Cardiac muscle cell (in vitro differentiated cells and primary cell): ENCODE results near the gene PHF10. TPM values are rescaled to one million over a fixed set of nuclear protein-coding genes. Genes with fewer than 3 reads are reported as not detected.
A peak's percentile ranks its signal among the peaks of the same experiment; 100 is the strongest.

Experiments
- DNase-seq, 2 donors: peaks; one replicate each; pipeline versions ENCODE4 v3.0.0 to v3.0.0-alpha.2; 2010 to 2017; ENCODE audit warnings: low read depth in 1 of 2, low spot score in 1 of 2
- H3K27ac ChIP-seq: fragments of 200-600 bp; sonication (generic); 2 replicates; pipeline ENCODE4 v1.5.1; 2016
- H3K27me3 ChIP-seq: fragments of 200-600 bp; sonication (generic); 2 replicates; pipeline ENCODE4 v1.6.0; 2016; ENCODE audit warnings: control low read depth
- H3K36me3 ChIP-seq: fragments of 200-600 bp; sonication (generic); 2 replicates; pipeline ENCODE4 v1.5.1; 2016; ENCODE audit warnings: control low read depth
- H3K4me1 ChIP-seq: fragments of 200-600 bp; sonication (generic); 2 replicates; pipeline ENCODE4 v1.8.1; 2017; ENCODE audit warnings: low read depth, mild to moderate bottlenecking, mixed run types
- H3K4me3 ChIP-seq: fragments of 200-600 bp; sonication (generic); 2 replicates; pipeline ENCODE4 v1.5.1; 2016; ENCODE audit warnings: mild to moderate bottlenecking
- H3K9me3 ChIP-seq: fragments of 200-600 bp; sonication (generic); 2 replicates; pipeline ENCODE4 v1.5.1; 2017; ENCODE audit warnings: low read depth, mild to moderate bottlenecking, control low read depth
- CTCF ChIP-seq: IDR thresholded peaks from 2 replicates; pipeline ENCODE4 v1.5.1; 2012; ENCODE audit warnings: low read depth, mild to moderate bottlenecking, low read length
- polyA plus RNA-seq: library from polyadenylated mRNA; unstranded; fragments of >200 nt; fragmentation: Nextera tagmentation; extraction: Ambion mirVana; gene quantifications from 2 replicates; pipeline ENCODE4 v1.2.1, GENCODE V29; 2016
- total RNA-seq: library from RNA; depleted of rRNA; stranded (reverse); fragments of >200 nt; gene quantifications from 2 replicates; pipeline ENCODE4 v1.2.3, GENCODE V29; 2016

The PHF10 gene
- total and polyA plus RNA-seq, 2 experiments from 2014 or later = 31.5 to 32.0 TPM

DNA sequence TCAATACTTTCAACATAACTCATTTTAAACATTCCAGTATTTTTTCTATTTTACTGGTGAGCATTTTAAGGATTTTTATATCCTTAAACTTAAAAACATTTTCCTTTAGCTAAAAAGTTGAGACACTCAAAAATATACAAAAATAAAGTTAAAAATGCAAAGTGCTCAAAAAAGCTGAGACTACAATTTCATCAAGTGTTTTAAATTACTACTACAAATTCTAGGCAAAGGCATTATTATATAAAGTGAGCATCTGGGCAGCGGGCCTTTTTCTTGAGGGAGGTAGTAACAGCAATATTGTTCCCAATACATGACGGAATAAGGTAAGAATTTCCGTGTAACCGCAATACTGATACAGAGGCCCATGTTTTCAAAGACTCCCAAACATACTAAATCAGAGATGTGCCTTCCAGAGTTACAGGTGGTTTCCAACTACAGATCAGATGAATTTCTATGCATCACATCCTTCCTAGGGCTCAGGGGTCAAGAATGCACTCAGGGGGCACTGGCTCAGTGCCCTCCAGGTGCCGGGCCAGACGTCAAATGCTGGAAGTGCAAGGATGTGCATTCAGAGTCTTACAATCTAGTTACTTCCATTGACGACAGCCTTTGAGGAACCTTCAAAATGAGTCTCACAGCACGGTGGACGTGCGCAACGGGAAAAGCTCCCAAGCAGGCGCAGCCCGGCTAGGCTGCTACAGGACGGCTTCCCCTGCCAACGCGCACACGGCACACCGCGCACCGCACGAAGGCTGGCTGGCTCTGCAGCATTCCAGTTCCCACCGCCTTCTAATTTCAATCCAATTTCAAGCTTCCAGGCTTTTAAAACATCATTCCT, 1.7 kb downstream of the PHF10 start:
- no peaks in the 10 kb centered on the region for H3K27me3 ChIP-seq
- peak overlapping the region; percentile 99 for H3K27ac ChIP-seq
- TF ChIP-seq CTCF = no peak
- no peaks in the 10 kb centered on the region for H3K9me3 ChIP-seq
- peak overlapping the region; percentile 95 for H3K4me3 ChIP-seq
- peaks cover 3% of the 10 kb centered on the region for H3K36me3 ChIP-seq
- peaks cover 23% of the 10 kb centered on the region for H3K4me1 ChIP-seq
- DNase-seq = peak; percentile 56 to 65

GRCh38 chr6:169720207-169720855, 4.0 kb downstream of the PHF10 start:
- H3K27me3 ChIP-seq = no peaks in the 10 kb centered on the region
- no peak overlapping the region for H3K4me3 ChIP-seq
- H3K4me1 ChIP-seq = peaks cover 15% of the 10 kb centered on the region
- no peak overlapping the region for H3K27ac ChIP-seq
- no peak for DNase-seq
- H3K9me3 ChIP-seq = no peaks in the 10 kb centered on the region
- no peak for TF ChIP-seq CTCF
- peaks cover 24% of the 10 kb centered on the region for H3K36me3 ChIP-seq

GRCh38 chr6:169719117-169719516, 5.2 kb downstream of the PHF10 start:
- DNase-seq = no peak
- Histone ChIP-seq H3K36me3 (peaks cover 34% of the 10 kb centered on the region), H3K27ac (no peak overlapping the region), H3K4me1 (peaks cover 15% of the 10 kb centered on the region), H3K27me3 (no peaks in the 10 kb centered on the region), H3K9me3 (no peaks in the 10 kb centered on the region), H3K4me3 (no peak overlapping the region)
- TF ChIP-seq CTCF = no peak

DNA sequence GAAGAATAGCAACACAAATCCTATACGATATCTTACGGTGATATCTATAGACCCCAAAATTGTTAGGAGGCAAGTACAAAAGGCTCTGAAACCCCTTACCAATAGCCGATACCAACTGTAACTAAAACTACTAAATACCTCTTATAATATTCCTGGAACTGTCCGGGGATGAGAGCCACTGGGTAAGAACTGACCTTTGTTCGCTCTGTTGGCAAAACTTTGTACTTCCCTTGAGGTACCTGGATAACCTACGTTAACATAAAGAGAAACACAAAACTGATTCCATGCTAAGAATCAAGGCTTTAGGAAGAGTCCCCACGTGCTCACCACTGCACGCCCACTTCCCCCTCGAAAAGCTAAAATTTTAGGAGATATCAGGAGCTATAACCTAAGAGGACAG, 9.7 kb downstream of the PHF10 start:
- no peak overlapping the region for H3K27ac ChIP-seq
- TF ChIP-seq CTCF = no peak
- H3K36me3 ChIP-seq = peaks cover 73% of the 10 kb centered on the region
- DNase-seq = no peak
- no peaks in the 10 kb centered on the region for H3K27me3 ChIP-seq
- H3K9me3 ChIP-seq = no peaks in the 10 kb centered on the region
- H3K4me1 ChIP-seq = no peaks in the 10 kb centered on the region
- no peak overlapping the region for H3K4me3 ChIP-seq

DNA sequence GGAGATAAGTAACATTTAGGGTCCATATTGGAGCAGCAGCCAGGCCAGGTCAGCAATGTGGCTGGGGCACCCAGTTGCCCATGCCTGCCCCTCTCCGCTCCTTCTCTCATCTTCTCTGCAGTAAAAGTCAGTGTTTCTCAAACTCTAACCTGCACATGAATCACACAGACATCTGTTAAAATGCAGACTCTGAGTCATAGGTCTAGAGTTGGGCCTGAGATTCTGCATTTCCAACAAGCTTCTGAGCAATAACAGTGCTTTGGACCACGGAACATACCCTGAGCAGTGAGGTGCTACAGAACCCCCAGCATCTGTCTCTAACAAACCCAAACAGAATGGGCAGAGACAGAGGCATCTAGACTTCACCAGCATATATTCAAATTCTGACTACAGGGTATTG, 10.1 kb downstream of the PHF10 start:
- Histone ChIP-seq H3K27me3 (no peaks in the 10 kb centered on the region), H3K4me1 (no peaks in the 10 kb centered on the region), H3K4me3 (no peak overlapping the region), H3K27ac (no peak overlapping the region), H3K9me3 (no peaks in the 10 kb centered on the region), H3K36me3 (peaks cover 75% of the 10 kb centered on the region)
- DNase-seq = no peak
- TF ChIP-seq CTCF = no peak
